ENCODE results near the gene FOXP2.
A peak's percentile ranks its signal among the peaks of the same experiment; 100 is the strongest.

The FOXP2 gene

GRCh38 chr7:114663502-114663901, 248.9 kb downstream of the FOXP2 start:
- no peaks in the 10 kb centered on the region for H3F3A ChIP-seq (ENCODE audit: insufficient read depth, low read length)
- no peak overlapping the region for H3K27ac ChIP-seq (ENCODE audit: low read depth, low read length, poor library complexity, severe bottlenecking)
- no peaks in the 10 kb centered on the region for H3K4me1 ChIP-seq (ENCODE audit: insufficient read depth, low read length, severe bottlenecking)
- peak; percentile 50; the same call in 1 of the 2 replicates for TF ChIP-seq CTCF (IDR thresholded peaks at IDR 0.05; ENCODE audit: low read length)
- no peak for TF ChIP-seq EZH2 (IDR thresholded peaks at IDR 0.05; ENCODE audit: borderline replicate concordance, low read length)
- H3K36me3 ChIP-seq (ENCODE audit: insufficient read depth, low read length) = no peaks in the 10 kb centered on the region
- H3K4me3 ChIP-seq (ENCODE audit: low read depth, low read length, poor library complexity, severe bottlenecking) = no peak overlapping the region
- no peaks in the 10 kb centered on the region for H3K9me3 ChIP-seq (ENCODE audit: low read length)
- peaks cover under 1% of the 10 kb centered on the region; the same call in 1 of the 2 replicates for H4K20me1 ChIP-seq (ENCODE audit: insufficient read depth, low read length)
- H3K9me2 ChIP-seq (ENCODE audit: low read depth, low read length) = no peaks in the 10 kb centered on the region
- H3K79me2 ChIP-seq (ENCODE audit: insufficient read depth, low read length) = no peaks in the 10 kb centered on the region
- H3K9ac ChIP-seq (ENCODE audit: low read length) = no peak overlapping the region
- no peak overlapping the region for H2AFZ ChIP-seq (ENCODE audit: low read length)
- no peak overlapping the region for H3K4me2 ChIP-seq (ENCODE audit: low read length)
- no peaks in the 10 kb centered on the region for H3K27me3 ChIP-seq (ENCODE audit: insufficient read depth, low read length)

- H3F3A ChIP-seq (ENCODE audit: insufficient read depth, low read length) = no peaks in the 10 kb centered on the region
Measured at GRCh38 chr7:114670676-114671075, 256.1 kb downstream of the FOXP2 start.

GRCh38 chr7:114671563-114672123, 257.0 kb downstream of the FOXP2 start:
- Histone ChIP-seq H4K20me1 (ENCODE audit: insufficient read depth, low read length) (peaks cover 7% of the 10 kb centered on the region; the same call in 1 of the 2 replicates), H3K36me3 (ENCODE audit: insufficient read depth, low read length) (no peaks in the 10 kb centered on the region), H3K4me1 (ENCODE audit: insufficient read depth, low read length, severe bottlenecking) (no peaks in the 10 kb centered on the region), H3K79me2 (ENCODE audit: insufficient read depth, low read length) (no peaks in the 10 kb centered on the region), H3K4me3 (ENCODE audit: low read depth, low read length, poor library complexity, severe bottlenecking) (no peak overlapping the region), H3F3A (ENCODE audit: insufficient read depth, low read length) (no peaks in the 10 kb centered on the region), H3K27me3 (ENCODE audit: insufficient read depth, low read length) (no peaks in the 10 kb centered on the region), H3K9me2 (ENCODE audit: low read depth, low read length) (no peaks in the 10 kb centered on the region), H2AFZ (ENCODE audit: low read length) (no peak overlapping the region), H3K9ac (ENCODE audit: low read length) (no peak overlapping the region), H3K9me3 (ENCODE audit: low read length) (no peaks in the 10 kb centered on the region), H3K4me2 (ENCODE audit: low read length) (no peak overlapping the region), H3K27ac (ENCODE audit: low read depth, low read length, poor library complexity, severe bottlenecking) (no peak overlapping the region)
- TF ChIP-seq CTCF (IDR thresholded peaks at IDR 0.05; ENCODE audit: low read length) (no peak), EZH2 (IDR thresholded peaks at IDR 0.05; ENCODE audit: borderline replicate concordance, low read length) (no peak)

More at GRCh38 chr7:114670676-114671075, 256.1 kb downstream of the FOXP2 start:
- Histone ChIP-seq H3K4me3 (ENCODE audit: low read depth, low read length, poor library complexity, severe bottlenecking) (no peak overlapping the region), H3K9me2 (ENCODE audit: low read depth, low read length) (no peaks in the 10 kb centered on the region), H3K9ac (ENCODE audit: low read length) (no peak overlapping the region), H4K20me1 (ENCODE audit: insufficient read depth, low read length) (peaks cover 7% of the 10 kb centered on the region; the same call in 1 of the 2 replicates), H3K36me3 (ENCODE audit: insufficient read depth, low read length) (no peaks in the 10 kb centered on the region), H3K4me1 (ENCODE audit: insufficient read depth, low read length, severe bottlenecking) (no peaks in the 10 kb centered on the region), H3K27ac (ENCODE audit: low read depth, low read length, poor library complexity, severe bottlenecking) (no peak overlapping the region), H2AFZ (ENCODE audit: low read length) (no peak overlapping the region), H3K9me3 (ENCODE audit: low read length) (no peaks in the 10 kb centered on the region), H3K4me2 (ENCODE audit: low read length) (no peak overlapping the region), H3K79me2 (ENCODE audit: insufficient read depth, low read length) (no peaks in the 10 kb centered on the region), H3K27me3 (ENCODE audit: insufficient read depth, low read length) (no peaks in the 10 kb centered on the region)
- TF ChIP-seq EZH2 (IDR thresholded peaks at IDR 0.05; ENCODE audit: borderline replicate concordance, low read length) = no peak
- no peak for TF ChIP-seq CTCF (IDR thresholded peaks at IDR 0.05; ENCODE audit: low read length)
